Measurements from ENCODE around the gene ARAP2.
A peak's percentile ranks its signal among the peaks of the same experiment; 100 is the strongest.

Gene ARAP2

DNA sequence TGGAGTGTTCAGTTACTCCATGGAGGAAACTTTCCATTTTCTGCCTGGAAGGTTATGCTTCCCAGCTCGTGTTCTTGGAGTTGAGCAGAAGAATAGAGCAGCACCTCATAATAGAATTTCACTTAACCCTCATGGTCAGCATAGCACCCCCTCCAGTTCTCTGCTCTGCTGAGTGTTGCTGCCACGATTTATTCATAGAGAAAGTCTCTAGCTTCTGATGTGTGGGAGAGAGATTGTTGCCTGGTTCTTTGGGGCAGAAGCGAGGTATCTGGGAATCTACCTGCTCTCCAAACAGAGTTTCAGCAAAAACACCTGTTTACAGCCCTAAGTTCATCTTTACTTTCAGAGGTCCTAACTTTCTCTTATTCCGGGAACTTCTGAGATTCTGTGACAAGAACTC lies 33.2 kb upstream of the ARAP2 start:
- no peak for TF ChIP-seq ZNF274 (IDR thresholded peaks at IDR 0.05; ENCODE audit: low read depth, low read length)

DNA sequence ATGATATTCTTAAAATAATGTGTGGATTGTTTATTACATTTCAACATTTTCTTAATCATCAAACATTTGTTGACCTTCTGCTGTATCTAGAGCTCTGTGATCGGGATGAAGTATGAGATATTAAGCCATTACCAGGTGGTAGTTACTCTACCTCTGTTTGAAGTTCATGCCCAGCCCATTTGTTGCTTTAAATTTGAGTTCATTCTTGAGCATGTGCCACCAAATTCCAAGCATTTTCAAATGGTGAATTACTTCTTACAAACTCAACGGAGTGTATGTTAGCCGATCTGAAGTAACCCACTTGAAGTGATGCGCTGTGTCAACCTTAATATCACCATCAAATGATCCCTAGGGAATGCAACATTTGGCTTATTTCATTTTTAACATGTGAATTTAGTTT lies 29.8 kb upstream of the ARAP2 start:
- TF ChIP-seq ZNF274 (IDR thresholded peaks at IDR 0.05; ENCODE audit: low read depth, low read length): no peak
- H3K4me3 ChIP-seq (ENCODE audit: low read length): no peak overlapping the region

More for the DNA sequence above, 33.2 kb upstream of the ARAP2 start:
- no peak overlapping the region for H3K4me3 ChIP-seq (ENCODE audit: low read length)

GRCh38 chr4:36273276-36273675 lies 29.0 kb upstream of the ARAP2 start:
- TF ChIP-seq ZNF274 (IDR thresholded peaks at IDR 0.05; ENCODE audit: low read depth, low read length): no peak

GRCh38 chr4:36269533-36270173 lies 25.3 kb upstream of the ARAP2 start:
- TF ChIP-seq ZNF274 (IDR thresholded peaks at IDR 0.05; ENCODE audit: low read depth, low read length): no peak

More at GRCh38 chr4:36273276-36273675, 29.0 kb upstream of the ARAP2 start:
- H3K4me3 ChIP-seq (ENCODE audit: low read length): no peak overlapping the region

DNA sequence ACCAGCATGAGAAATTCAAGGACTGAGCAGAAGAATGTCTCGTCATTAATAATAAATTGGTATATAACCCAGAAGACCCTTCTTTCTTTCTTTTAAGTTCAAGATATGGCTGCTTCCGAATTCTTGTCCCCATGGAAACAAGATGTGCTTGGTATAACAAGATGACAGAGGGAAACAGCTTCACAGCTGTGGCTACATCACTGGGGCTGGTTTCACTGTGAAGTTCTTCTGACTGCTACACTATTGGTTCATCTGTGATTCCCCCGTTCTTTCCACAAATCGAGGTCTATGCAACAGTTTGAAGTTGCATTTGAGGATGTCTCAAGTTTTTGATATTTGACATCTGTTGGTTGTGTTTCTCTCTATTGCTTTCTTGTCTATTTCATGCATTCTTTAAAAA lies 24.8 kb upstream of the ARAP2 start:
- TF ChIP-seq ZNF274 (IDR thresholded peaks at IDR 0.05; ENCODE audit: low read depth, low read length): no peak
- H3K4me3 ChIP-seq (ENCODE audit: low read length): no peak overlapping the region

More at GRCh38 chr4:36269533-36270173, 25.3 kb upstream of the ARAP2 start:
- no peak overlapping the region for H3K4me3 ChIP-seq (ENCODE audit: low read length)

GRCh38 chr4:36267486-36268268 lies 23.4 kb upstream of the ARAP2 start:
- no peak overlapping the region for H3K4me3 ChIP-seq (ENCODE audit: low read length)
- no peak for TF ChIP-seq ZNF274 (IDR thresholded peaks at IDR 0.05; ENCODE audit: low read depth, low read length)

DNA sequence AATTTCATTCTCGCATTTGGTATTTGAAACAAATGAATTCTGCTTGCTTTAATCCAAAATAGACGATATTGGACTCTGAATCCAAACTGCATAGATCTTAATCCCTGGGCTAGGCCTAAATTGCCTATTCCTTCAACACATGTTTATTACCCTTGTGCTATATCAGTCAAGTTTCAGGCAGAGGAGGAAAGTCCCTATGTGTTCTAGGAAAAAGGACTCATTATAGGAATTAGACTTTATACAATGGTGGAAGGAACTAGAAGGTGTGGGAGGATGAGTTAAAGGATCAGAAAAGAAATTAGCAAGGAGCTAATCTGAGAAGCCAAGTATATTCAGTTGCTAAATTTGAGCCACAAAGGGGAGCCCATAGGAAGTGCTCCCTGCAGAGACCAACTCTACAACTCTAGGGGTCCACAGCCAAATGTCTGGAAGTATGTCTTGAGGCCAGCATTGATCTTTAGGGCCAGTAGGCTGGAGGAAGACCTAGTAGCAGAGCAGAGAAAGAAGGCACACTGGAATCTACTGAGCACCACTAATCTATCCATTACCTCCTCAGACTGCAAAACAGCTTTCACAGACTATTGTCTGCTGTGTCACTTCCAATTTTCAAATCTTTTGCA lies 20.0 kb upstream of the ARAP2 start:
- H3K4me3 ChIP-seq (ENCODE audit: low read length): no peak overlapping the region
- no peak for TF ChIP-seq ZNF274 (IDR thresholded peaks at IDR 0.05; ENCODE audit: low read depth, low read length)

GRCh38 chr4:36260731-36261130 lies 16.4 kb upstream of the ARAP2 start:
- H3K4me3 ChIP-seq (ENCODE audit: low read length): no peak overlapping the region
- no peak for TF ChIP-seq ZNF274 (IDR thresholded peaks at IDR 0.05; ENCODE audit: low read depth, low read length)

- TF ChIP-seq ZNF274 (IDR thresholded peaks at IDR 0.05; ENCODE audit: low read depth, low read length): no peak
- peak overlapping the region; percentile 55; the same call in 1 of the 2 replicates for H3K4me3 ChIP-seq (ENCODE audit: low read length)
Measured at GRCh38 chr4:36256398-36256891, 12.1 kb upstream of the ARAP2 start.

DNA sequence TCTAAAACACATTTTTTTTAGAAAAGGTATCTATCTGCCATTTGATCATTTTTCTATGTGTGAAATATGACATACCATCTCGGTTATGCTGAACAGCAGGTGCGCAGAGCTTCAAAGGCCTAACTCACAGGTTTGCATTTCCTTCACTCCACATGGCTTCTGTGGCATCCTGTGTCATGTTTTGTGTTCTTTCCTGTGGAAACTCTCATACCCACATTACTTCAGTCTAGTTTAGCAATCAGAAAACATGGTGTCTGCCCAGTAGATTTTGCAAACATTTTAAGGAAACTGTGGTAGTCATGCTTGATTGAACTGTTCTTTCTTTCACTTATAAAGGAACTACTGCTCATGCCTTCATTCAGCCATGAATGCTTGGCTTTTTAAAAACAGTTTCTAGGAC lies 11.3 kb upstream of the ARAP2 start:
- TF ChIP-seq ZNF274 (IDR thresholded peaks at IDR 0.05; ENCODE audit: low read depth, low read length): no peak
- H3K4me3 ChIP-seq (ENCODE audit: low read length): no peak overlapping the region

DNA sequence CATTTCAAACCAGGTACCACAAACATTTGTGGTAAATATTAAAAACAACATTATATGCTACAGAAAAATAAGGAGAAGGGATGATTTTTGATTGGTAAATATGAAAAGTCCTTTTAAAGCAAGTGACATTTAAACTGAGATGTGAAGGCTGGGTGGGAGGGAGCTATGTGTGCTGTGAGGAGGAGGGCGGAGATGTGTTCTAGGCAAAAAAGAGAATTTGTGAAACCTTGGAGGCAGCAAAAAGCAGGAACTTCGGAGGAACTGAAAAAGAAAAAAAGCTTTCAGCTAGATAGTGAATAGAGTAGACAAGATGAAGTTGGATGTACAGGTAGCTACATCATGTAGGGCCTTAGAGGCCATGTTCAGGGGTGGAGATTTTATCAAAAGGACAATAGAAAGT lies 10.1 kb upstream of the ARAP2 start:
- TF ChIP-seq ZNF274 (IDR thresholded peaks at IDR 0.05; ENCODE audit: low read depth, low read length): no peak

DNA sequence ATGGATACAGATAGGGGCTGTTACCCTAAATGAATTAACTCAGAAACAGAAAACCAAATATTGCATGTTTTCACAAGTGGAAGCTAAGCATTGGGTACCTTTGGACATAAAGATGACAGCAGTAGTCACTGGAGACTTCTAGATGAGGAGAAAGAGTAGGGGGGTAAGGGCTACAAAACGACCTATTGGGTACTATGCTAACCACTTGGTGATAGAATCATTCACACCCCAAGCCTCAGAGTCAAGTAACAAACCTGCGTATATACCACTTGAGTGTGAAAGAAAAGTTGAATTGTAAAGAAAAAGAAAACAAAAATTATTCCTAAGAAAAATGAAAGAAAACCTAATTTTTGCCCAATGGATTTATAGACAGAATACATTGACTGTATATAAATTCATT lies 7.7 kb upstream of the ARAP2 start:
- H3K4me3 ChIP-seq (ENCODE audit: low read length): no peak overlapping the region
- TF ChIP-seq ZNF274 (IDR thresholded peaks at IDR 0.05; ENCODE audit: low read depth, low read length): no peak

More for the DNA sequence above, 10.1 kb upstream of the ARAP2 start:
- H3K4me3 ChIP-seq (ENCODE audit: low read length): no peak overlapping the region

- no peak for TF ChIP-seq ZNF274 (IDR thresholded peaks at IDR 0.05; ENCODE audit: low read depth, low read length)
- no peak overlapping the region for H3K4me3 ChIP-seq (ENCODE audit: low read length)
Measured at GRCh38 chr4:36249610-36250009, 5.3 kb upstream of the ARAP2 start.

GRCh38 chr4:36243355-36244256 lies 708 bp downstream of the ARAP2 start:
- peak overlapping the region; percentile 98 for H3K4me3 ChIP-seq (ENCODE audit: low read length)
- TF ChIP-seq ZNF274 (IDR thresholded peaks at IDR 0.05; ENCODE audit: low read depth, low read length): no peak

Data from GM08714 (cell line).